Pancreas (tissue), 10 donors: ENCODE results near the gene ACVR1. TPM values are rescaled to one million over a fixed set of nuclear protein-coding genes. Genes with fewer than 3 reads are reported as not detected.

Experiments
- ATAC-seq, 4 donors: fragments of 200-7000 bp; cut with Tn5 transposase; one replicate each; pipeline versions ENCODE4 v1.8.0 to v1.9.1; 2020; ENCODE audit warnings: mild to moderate bottlenecking in 4 of 4, moderate library complexity in 4 of 4
- DNase-seq, 6 donors: peaks; one replicate each; pipeline ENCODE4 v3.0.0-alpha.2; 2020
- FAIRE-seq: peaks from 2 replicates; lab custom pipeline; 2012; peaks lifted over from hg19 to GRCh38; lab: Jason Lieb, UNC
- H3K27ac ChIP-seq, 4 donors: fragments of 200-600 bp; sonication (generic); 1 replicate in 3 of 4; 2 replicates in 1 of 4; pipeline versions ENCODE4 v1.5.0 to v1.8.0; 2020
- H3K27me3 ChIP-seq, 4 donors: fragments of 200-600 bp; one replicate each; pipeline ENCODE4 v1.8.0; 2021
- H3K36me3 ChIP-seq, 3 donors: fragments of 200-600 bp; sonication (generic) in 1 of 3; one replicate each; pipeline versions ENCODE4 v1.5.0 to v1.8.0; 2020 to 2021
- H3K4me1 ChIP-seq, 3 donors: fragments of 200-600 bp; one replicate each; pipeline ENCODE4 v1.8.0; 2021
- H3K4me3 ChIP-seq, 4 donors: fragments of 200-600 bp; sonication (generic) in 2 of 4; one replicate each; pipeline versions ENCODE4 v1.5.0 to v1.8.0; 2020 to 2021
- H3K9me3 ChIP-seq, 4 donors: fragments of 200-600 bp; one replicate each; pipeline ENCODE4 v1.8.0; 2021
- CTCF ChIP-seq, 4 donors: fragments of 200-600 bp; sonication (generic) in 3 of 4; IDR thresholded peaks; one replicate each; pipeline versions ENCODE4 v1.5.0 to v1.8.0; 2021; ENCODE audit warnings: antibody characterized with exemption in 4 of 4
- whole genome bisulfite sequencing, 2 donors: extraction: QIAGEN DNeasy Blood & Tissue Kit; methylation state at CpG; one replicate each; pipeline ENCODE4 v1.1.7; 2013; 5-methylcytosine and 5-hydroxymethylcytosine counted together
- intact Hi-C, 3 donors: fragments of 100-400 bp; cut with DNase I; formaldehyde crosslinking; loops; one replicate each; pipeline versions ENCODE4 v1.11.1 to v1.14.2; 2022
- polyA plus RNA-seq, 2 donors: library from polyadenylated mRNA; stranded (reverse); fragments of 200-250 nt; gene quantifications; one replicate each; pipeline ENCODE4 v1.2.3, GENCODE V29; 2013
- total RNA-seq, 6 donors: library from RNA; stranded (reverse); fragmentation: NEBNext Ultra II Directional in 4 of 6; extraction: Animal tissue kit (Norgen Biotek cat#: 25700) in 4 of 6; gene quantifications; one replicate each; pipeline versions ENCODE4 v1.2.1 to v1.2.4, GENCODE V29; 2021 to 2023
- donor health status: healthy with polysubstance abuse.
- donor health status: DM: no; HTN: no; CAD: no; lungs with moderate emphysema.
- donor health status: DM: no; HTN: no; CAD: no.
- donor health status: control.
- donor health status: control.
- donor health status: Bipolar disorder and iron deficiency.
- donor health status: DM: yes; HTN: yes; CAD: no.
- donor health status: DM: no; HTN: no; CAD: no.
- donor health status: DM: no; HTN: no; CAD: no.
- donor health status: DM: yes; HTN: yes; CAD: no.

ACVR1 gene
- total and polyA plus RNA-seq, 8 donors = 3.1 to 25.2 (median 11.7) TPM

- H3K27me3 ChIP-seq = no peaks in the 10 kb centered on the region
- H3K9me3 ChIP-seq = no peaks in the 10 kb centered on the region
- no peak overlapping the region for H3K4me3 ChIP-seq
- no peak for FAIRE-seq
- no peaks in the 10 kb centered on the region for H3K4me1 ChIP-seq
- no peak for DNase-seq
- intact Hi-C loops = no loop called here
- no peak for ATAC-seq
- 95 to 100% methylated on average over 1 of the region's 1 CpG for WGBS, 2 donors
- no peak for TF ChIP-seq CTCF (IDR thresholded peaks at IDR 0.05)
- peaks cover 0 to 7% (median 0%) of the 10 kb centered on the region in 3 donors for H3K36me3 ChIP-seq
- no peak overlapping the region for H3K27ac ChIP-seq
These were observed 60.7 kb downstream of the ACVR1 start for GRCh38 chr2:157815421-157815820.

GRCh38 chr2:157813467-157813866 lies 62.7 kb downstream of the ACVR1 start:
- Histone ChIP-seq H3K27ac (no peak overlapping the region), H3K4me3 (no peak overlapping the region), H3K4me1 (peaks cover 0 to 6% (median 0%) of the 10 kb centered on the region in 3 donors), H3K36me3 (peaks cover 0 to 6% (median 0%) of the 10 kb centered on the region in 3 donors), H3K9me3 (no peaks in the 10 kb centered on the region), H3K27me3 (no peaks in the 10 kb centered on the region)
- WGBS, 2 donors = 94% methylated on average over 2 of the region's 2 CpGs
- no peak for ATAC-seq
- TF ChIP-seq CTCF (IDR thresholded peaks at IDR 0.05) = no peak
- no peak for FAIRE-seq
- DNase-seq = no peak
- intact Hi-C loops = no loop called here

GRCh38 chr2:157810037-157810436 lies 66.1 kb downstream of the ACVR1 start:
- TF ChIP-seq CTCF (IDR thresholded peaks at IDR 0.05) = no peak
- no peak overlapping the region for H3K4me3 ChIP-seq
- no peaks in the 10 kb centered on the region for H3K27me3 ChIP-seq
- peak overlapping the region in 1 of 4 donors; percentile 29 for H3K27ac ChIP-seq
- no peaks in the 10 kb centered on the region for H3K36me3 ChIP-seq
- no peak for FAIRE-seq
- 12 to 27% methylated on average over 1 of the region's 1 CpG for WGBS, 2 donors
- intact Hi-C loops = no loop called here
- DNase-seq = no peak
- peaks cover 0 to 9% (median 6%) of the 10 kb centered on the region in 3 donors for H3K4me1 ChIP-seq
- H3K9me3 ChIP-seq = no peaks in the 10 kb centered on the region
- peak in 3 of 4 donors; percentile 57 to 78 (median 66) for ATAC-seq

- ATAC-seq (peak in 1 of 4 donors; percentile 42), FAIRE-seq (no peak), DNase-seq (no peak)
- TF ChIP-seq CTCF (IDR thresholded peaks at IDR 0.05) = no peak
- Histone ChIP-seq H3K27ac (no peak overlapping the region), H3K4me3 (no peak overlapping the region), H3K27me3 (no peaks in the 10 kb centered on the region), H3K4me1 (peaks cover 0 to 9% (median 6%) of the 10 kb centered on the region in 3 donors), H3K9me3 (no peaks in the 10 kb centered on the region), H3K36me3 (no peaks in the 10 kb centered on the region)
- WGBS, 2 donors = 72 to 73% methylated on average over 4 of the region's 4 CpGs
- intact Hi-C loops = no loop called here
These were observed 66.9 kb downstream of the ACVR1 start for GRCh38 chr2:157809212-157809611.

- Histone ChIP-seq H3K4me3 (no peak overlapping the region), H3K27me3 (no peaks in the 10 kb centered on the region), H3K9me3 (no peaks in the 10 kb centered on the region), H3K36me3 (no peaks in the 10 kb centered on the region), H3K4me1 (peaks cover 0 to 9% (median 6%) of the 10 kb centered on the region in 3 donors), H3K27ac (no peak overlapping the region)
- intact Hi-C loops = no loop called here
- ATAC-seq (no peak), FAIRE-seq (no peak), DNase-seq (no peak)
- 67 to 74% methylated on average over 3 of the region's 3 CpGs for WGBS, 2 donors
- TF ChIP-seq CTCF (IDR thresholded peaks at IDR 0.05) = no peak
These were observed 67.7 kb downstream of the ACVR1 start for GRCh38 chr2:157808421-157808820.
